ENCODE measurements around the gene CCDC40.

Gene CCDC40

GRCh38 chr17:80146121-80147034 lies 109.9 kb downstream of the CCDC40 start:
- no peak for DNase-seq

GRCh38 chr17:80147035-80147822 lies 110.8 kb downstream of the CCDC40 start, which contains the start of gene EIF4A3:
EIF4A3 (minus strand) TSS chr17:80147128; CDS start chr17:80146961, 167 bp downstream.
- DNase-seq = peak; percentile 99

Measured in fibroblast of skin of abdomen (primary cell).